Left ventricle myocardium inferior (tissue), 1 donor: ENCODE measurements around the gene LIPK. TPM values are rescaled to one million over a fixed set of nuclear protein-coding genes. Genes with fewer than 3 reads are reported as not detected.

Source experiments
- DNase-seq: peaks from one replicate; pipeline ENCODE4 v3.0.0-alpha.2; 2020
- H3K27ac ChIP-seq: fragments of 200-600 bp; replicated peaks from 2 replicates; pipeline ENCODE4 v1.8.0; 2021
- H3K27me3 ChIP-seq: fragments of 200-600 bp; 2 replicates; pipeline ENCODE4 v1.8.0; 2021; ENCODE audit warnings: low read depth
- H3K36me3 ChIP-seq: fragments of 200-600 bp; 2 replicates; pipeline ENCODE4 v1.8.0; 2021
- H3K4me1 ChIP-seq: fragments of 200-600 bp; 2 replicates; pipeline ENCODE4 v1.8.0; 2021
- H3K4me3 ChIP-seq: fragments of 200-600 bp; 2 replicates; pipeline ENCODE4 v1.8.0; 2021; ENCODE audit warnings: mild to moderate bottlenecking, moderate library complexity
- H3K9me3 ChIP-seq: fragments of 200-600 bp; replicated peaks from 2 replicates; pipeline ENCODE4 v1.8.0; 2021
- intact Hi-C: fragments of 100-400 bp; cut with micrococcal nuclease; formaldehyde crosslinking; loops from one replicate; pipeline ENCODE4 v1.11.0; 2022
- total RNA-seq: library from RNA; stranded (reverse); fragmentation: NEBNext Ultra II Directional; extraction: Animal tissue kit (Norgen Biotek cat#: 25700); gene quantifications from one replicate; pipeline ENCODE4 v1.2.1, GENCODE V29; 2021
- TF ChIP-seq, protein P1 (sequence below): fragments of 200-600 bp; IDR thresholded peaks from 2 replicates; pipeline ENCODE4 v1.8.0; 2021; ENCODE audit warnings: antibody characterized with exemption, mild to moderate bottlenecking, borderline replicate concordance
- donor health status: DM: no; HTN: yes; CAD: no; lungs with severe emphysema.

The LIPK gene
- total RNA-seq, 1 donor from 2014 or later: not detected

DNA sequence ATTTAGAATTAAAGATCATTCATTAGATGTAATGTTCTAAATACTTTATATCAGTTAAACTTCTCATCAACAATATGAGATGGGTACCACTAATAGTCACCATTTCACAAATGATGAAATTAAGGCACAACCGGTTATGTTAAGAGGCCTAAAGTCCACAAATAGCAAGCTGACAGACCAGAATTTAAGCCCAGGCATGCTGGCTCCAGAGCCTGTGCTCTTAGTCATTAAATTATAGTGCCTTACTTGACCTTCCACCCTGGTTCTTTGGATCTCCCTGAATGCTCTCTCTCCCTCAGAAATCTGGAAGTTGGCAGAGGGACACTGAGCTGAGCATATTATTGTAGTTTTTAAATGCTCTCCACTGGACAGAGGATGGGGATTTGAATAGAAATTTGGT, 57.4 kb downstream of the LIPK start:
- intact Hi-C loops: no loop called here
- Histone ChIP-seq H3K9me3 (no peaks in the 10 kb centered on the region), H3K27me3 (no peaks in the 10 kb centered on the region), H3K36me3 (no peaks in the 10 kb centered on the region), H3K4me1 (no peaks in the 10 kb centered on the region), H3K4me3 (no peak overlapping the region), H3K27ac (no peak overlapping the region)
- TF ChIP-seq, protein P1, sequence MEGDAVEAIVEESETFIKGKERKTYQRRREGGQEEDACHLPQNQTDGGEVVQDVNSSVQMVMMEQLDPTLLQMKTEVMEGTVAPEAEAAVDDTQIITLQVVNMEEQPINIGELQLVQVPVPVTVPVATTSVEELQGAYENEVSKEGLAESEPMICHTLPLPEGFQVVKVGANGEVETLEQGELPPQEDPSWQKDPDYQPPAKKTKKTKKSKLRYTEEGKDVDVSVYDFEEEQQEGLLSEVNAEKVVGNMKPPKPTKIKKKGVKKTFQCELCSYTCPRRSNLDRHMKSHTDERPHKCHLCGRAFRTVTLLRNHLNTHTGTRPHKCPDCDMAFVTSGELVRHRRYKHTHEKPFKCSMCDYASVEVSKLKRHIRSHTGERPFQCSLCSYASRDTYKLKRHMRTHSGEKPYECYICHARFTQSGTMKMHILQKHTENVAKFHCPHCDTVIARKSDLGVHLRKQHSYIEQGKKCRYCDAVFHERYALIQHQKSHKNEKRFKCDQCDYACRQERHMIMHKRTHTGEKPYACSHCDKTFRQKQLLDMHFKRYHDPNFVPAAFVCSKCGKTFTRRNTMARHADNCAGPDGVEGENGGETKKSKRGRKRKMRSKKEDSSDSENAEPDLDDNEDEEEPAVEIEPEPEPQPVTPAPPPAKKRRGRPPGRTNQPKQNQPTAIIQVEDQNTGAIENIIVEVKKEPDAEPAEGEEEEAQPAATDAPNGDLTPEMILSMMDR: no peak
- DNase-seq: no peak

DNA sequence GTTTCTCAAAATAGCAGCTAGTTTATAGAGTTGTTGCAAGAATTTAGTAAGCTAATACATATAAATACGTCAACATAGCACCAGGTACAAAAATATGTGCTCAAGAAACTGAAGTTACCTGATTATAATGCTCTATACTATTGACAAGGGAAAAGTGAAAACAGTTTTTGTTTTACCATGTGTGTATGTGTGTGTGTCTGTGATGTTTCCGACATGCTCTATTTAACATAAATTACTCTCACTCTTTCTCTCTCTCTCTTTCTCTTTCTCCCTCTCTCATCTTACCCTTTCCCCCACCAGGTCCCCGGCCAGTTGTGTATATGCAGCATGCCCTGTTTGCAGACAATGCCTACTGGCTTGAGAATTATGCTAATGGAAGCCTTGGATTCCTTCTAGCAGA, 58.1 kb downstream of the LIPK start:
- intact Hi-C loops: no loop called here

DNA sequence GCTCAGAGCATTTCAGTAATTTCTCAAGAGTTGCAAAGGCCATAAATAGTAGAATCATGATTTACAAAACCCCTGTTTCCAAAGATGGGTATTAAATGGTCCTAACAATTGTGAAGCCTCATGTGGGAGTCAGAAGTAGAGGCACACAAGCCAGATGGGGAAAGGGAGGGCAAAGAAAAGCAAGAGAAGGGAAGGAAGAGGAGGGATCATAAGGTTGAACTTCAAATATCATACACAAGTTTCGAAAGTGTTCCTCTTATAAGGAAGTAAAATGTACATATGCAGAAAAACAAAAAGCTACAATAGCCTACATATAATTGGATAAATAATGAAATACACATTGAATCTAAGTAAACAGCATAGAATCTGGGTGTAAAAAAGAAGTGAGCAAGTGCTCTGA, 59.8 kb downstream of the LIPK start:
- Histone ChIP-seq H3K9me3 (no peaks in the 10 kb centered on the region), H3K36me3 (no peaks in the 10 kb centered on the region), H3K27me3 (no peaks in the 10 kb centered on the region), H3K27ac (no peak overlapping the region), H3K4me3 (no peak overlapping the region), H3K4me1 (no peaks in the 10 kb centered on the region)
- TF ChIP-seq, protein P1: no peak
- intact Hi-C loops: no loop called here
- no peak for DNase-seq

More for the DNA sequence above, 58.1 kb downstream of the LIPK start:
- H3K9me3 ChIP-seq: no peaks in the 10 kb centered on the region
- TF ChIP-seq, protein P1: no peak
- no peak overlapping the region for H3K27ac ChIP-seq
- no peaks in the 10 kb centered on the region for H3K36me3 ChIP-seq
- H3K4me3 ChIP-seq: no peak overlapping the region
- DNase-seq: no peak
- H3K27me3 ChIP-seq: no peaks in the 10 kb centered on the region
- no peaks in the 10 kb centered on the region for H3K4me1 ChIP-seq

DNA sequence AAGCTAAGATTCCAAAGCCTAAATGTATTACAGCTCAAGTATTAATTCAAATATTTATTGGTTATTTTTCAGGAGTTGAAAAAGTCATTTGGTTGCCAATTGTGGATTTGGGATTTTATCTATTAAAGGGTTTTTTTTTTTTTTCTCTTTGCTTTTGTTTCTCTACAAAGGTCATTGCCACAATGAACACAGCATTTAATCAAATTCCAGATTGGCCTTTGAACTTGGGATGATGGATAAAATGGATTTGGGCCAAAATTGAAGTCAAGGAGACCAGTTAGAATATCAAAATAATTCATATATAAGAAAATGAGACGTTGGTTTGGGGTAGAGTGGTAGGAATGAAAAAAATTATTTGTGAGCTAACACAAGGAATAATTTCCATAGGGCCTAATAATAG, 63.3 kb downstream of the LIPK start:
- Histone ChIP-seq H3K27ac (no peak overlapping the region), H3K4me1 (no peaks in the 10 kb centered on the region), H3K4me3 (no peak overlapping the region), H3K36me3 (no peaks in the 10 kb centered on the region), H3K27me3 (no peaks in the 10 kb centered on the region), H3K9me3 (peaks cover 24% of the 10 kb centered on the region)
- no peak for DNase-seq
- TF ChIP-seq, protein P1: no peak
- intact Hi-C loops: no loop called here

DNA sequence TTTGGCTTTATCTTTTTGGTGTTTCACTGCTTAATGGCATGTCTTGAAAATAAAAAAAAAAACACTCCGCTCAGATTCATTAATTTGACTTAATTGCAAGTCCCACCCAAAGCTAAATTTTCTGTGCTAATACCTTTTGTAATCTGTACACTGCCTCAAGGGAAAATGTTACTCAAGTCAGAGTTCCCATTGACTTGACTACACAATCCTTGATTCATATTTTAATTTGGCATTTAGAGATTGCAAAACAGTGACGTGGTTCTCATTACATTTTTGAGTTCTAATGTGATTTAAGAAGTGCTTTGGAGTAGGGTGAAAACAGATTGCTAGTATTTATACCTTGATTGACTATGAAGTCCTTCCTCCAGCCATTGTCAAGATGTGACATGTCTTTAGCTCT, 75.2 kb downstream of the LIPK start:
- no peaks in the 10 kb centered on the region for H3K4me1 ChIP-seq
- no peaks in the 10 kb centered on the region for H3K36me3 ChIP-seq
- TF ChIP-seq, protein P1: no peak
- H3K27me3 ChIP-seq: peaks cover 6% of the 10 kb centered on the region
- no peak for DNase-seq
- no peak overlapping the region for H3K4me3 ChIP-seq
- intact Hi-C loops: no loop called here
- H3K27ac ChIP-seq: no peak overlapping the region
- H3K9me3 ChIP-seq: no peaks in the 10 kb centered on the region

DNA sequence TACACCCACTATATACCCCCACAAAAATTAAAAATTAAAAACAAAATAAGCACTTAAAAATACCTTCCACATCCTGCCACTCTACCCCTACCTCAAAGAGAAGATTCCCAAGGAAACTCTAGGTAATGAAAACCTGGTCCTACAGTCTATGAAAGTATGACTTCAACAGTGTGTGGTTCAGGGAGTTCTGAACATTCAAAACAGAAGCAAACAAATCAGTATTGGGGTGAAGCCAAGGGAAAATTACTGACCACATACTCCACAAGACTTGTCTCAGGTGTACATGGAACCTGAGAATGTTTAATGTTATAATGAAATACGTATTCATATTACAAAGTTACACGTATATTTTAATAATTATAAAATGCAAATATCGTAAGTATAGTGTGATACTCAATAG, 76.2 kb downstream of the LIPK start:
- Histone ChIP-seq H3K4me3 (no peak overlapping the region), H3K4me1 (no peaks in the 10 kb centered on the region), H3K27me3 (peaks cover 16% of the 10 kb centered on the region), H3K27ac (no peak overlapping the region), H3K36me3 (no peaks in the 10 kb centered on the region), H3K9me3 (no peaks in the 10 kb centered on the region)
- DNase-seq: no peak
- TF ChIP-seq, protein P1: no peak
- intact Hi-C loops: no loop called here
